GM21515 (cell line): Measurements from ENCODE around the gene HEBP1.

ENCODE experiments used
- ATAC-seq: cut with Tn5 transposase; IDR thresholded peaks from one replicate; pipeline ENCODE4 v1.9.1; 2021; ENCODE audit not compliant: unreplicated experiment

The HEBP1 gene

GRCh38 chr12:12954356-12954755 is 45.7 kb downstream of the HEBP1 start:
- no peak for ATAC-seq

GRCh38 chr12:12952036-12952435 is 48.0 kb downstream of the HEBP1 start, which contains the start of gene GPRC5D:
GPRC5D (minus strand) TSS chr12:12952170; CDS start chr12:12950384, 1,786 bp downstream.
- no peak for ATAC-seq

GRCh38 chr12:12951504-12951903 is 48.6 kb downstream of the HEBP1 start:
- ATAC-seq, result no peak

- no peak for ATAC-seq
Measured at GRCh38 chr12:12947902-12948301, 52.2 kb downstream of the HEBP1 start.

GRCh38 chr12:12946686-12947355 is 53.2 kb downstream of the HEBP1 start:
- no peak for ATAC-seq

GRCh38 chr12:12945591-12945990 is 54.5 kb downstream of the HEBP1 start:
- no peak for ATAC-seq

GRCh38 chr12:12943586-12944260 is 56.3 kb downstream of the HEBP1 start:
- ATAC-seq, result no peak

GRCh38 chr12:12941450-12942350 is 58.4 kb downstream of the HEBP1 start:
- ATAC-seq, result no peak

GRCh38 chr12:12939888-12940287 is 60.2 kb downstream of the HEBP1 start:
- ATAC-seq, result no peak

GRCh38 chr12:12938541-12938940 is 61.5 kb downstream of the HEBP1 start:
- ATAC-seq, result no peak

- ATAC-seq, result no peak
Measured at GRCh38 chr12:12936983-12937491, 63.0 kb downstream of the HEBP1 start.

GRCh38 chr12:12934556-12934955 is 65.5 kb downstream of the HEBP1 start:
- ATAC-seq, result no peak

GRCh38 chr12:12933742-12934141 is 66.3 kb downstream of the HEBP1 start:
- no peak for ATAC-seq

- no peak for ATAC-seq
Measured at GRCh38 chr12:12930633-12931219, 69.3 kb downstream of the HEBP1 start.

GRCh38 chr12:12929696-12930095 is 70.4 kb downstream of the HEBP1 start:
- no peak for ATAC-seq

GRCh38 chr12:12927211-12928079 is 72.6 kb downstream of the HEBP1 start:
- ATAC-seq, result no peak

- no peak for ATAC-seq
Measured at GRCh38 chr12:12926571-12927071, 73.4 kb downstream of the HEBP1 start.

GRCh38 chr12:12925388-12925787 is 74.7 kb downstream of the HEBP1 start:
- ATAC-seq, result no peak
